ENCODE measurements around the gene TENM4.

Gene TENM4

DNA sequence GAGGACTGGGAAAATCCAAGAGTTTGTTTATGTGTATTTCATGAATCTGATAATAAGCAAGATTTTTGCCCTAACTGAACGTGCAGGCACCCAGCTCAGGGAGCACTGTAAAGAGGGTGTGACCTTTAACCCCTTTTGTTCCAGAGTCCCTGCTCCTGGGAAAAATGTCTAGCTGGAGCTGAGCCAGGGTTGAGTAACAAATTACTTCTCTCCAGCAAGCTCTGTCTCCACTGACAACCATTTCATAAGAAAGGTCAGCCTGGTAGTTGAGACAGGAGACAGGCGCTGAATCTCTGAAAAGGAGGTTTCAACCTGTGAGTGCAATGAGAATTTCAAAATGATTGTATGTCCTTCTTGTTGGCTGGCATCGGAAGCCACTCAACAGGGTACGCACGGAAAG lies 709.8 kb downstream of the TENM4 start:
- TF ChIP-seq POLR2AphosphoS5 (IDR thresholded peaks at IDR 0.05; ENCODE audit: low read depth, low read length) (no peak), FOXP2 (optimal IDR thresholded peaks at IDR 0.05; ENCODE audit: borderline replicate concordance, extremely low read depth, extremely low read length, insufficient read depth) (no peak), SIN3A (IDR thresholded peaks at IDR 0.05; ENCODE audit: borderline replicate concordance, insufficient read depth, low read length) (no peak), TAF1 (IDR thresholded peaks at IDR 0.05; ENCODE audit: borderline replicate concordance, insufficient read depth, low read length) (no peak)
- TF ChIP-seq, protein P1, sequence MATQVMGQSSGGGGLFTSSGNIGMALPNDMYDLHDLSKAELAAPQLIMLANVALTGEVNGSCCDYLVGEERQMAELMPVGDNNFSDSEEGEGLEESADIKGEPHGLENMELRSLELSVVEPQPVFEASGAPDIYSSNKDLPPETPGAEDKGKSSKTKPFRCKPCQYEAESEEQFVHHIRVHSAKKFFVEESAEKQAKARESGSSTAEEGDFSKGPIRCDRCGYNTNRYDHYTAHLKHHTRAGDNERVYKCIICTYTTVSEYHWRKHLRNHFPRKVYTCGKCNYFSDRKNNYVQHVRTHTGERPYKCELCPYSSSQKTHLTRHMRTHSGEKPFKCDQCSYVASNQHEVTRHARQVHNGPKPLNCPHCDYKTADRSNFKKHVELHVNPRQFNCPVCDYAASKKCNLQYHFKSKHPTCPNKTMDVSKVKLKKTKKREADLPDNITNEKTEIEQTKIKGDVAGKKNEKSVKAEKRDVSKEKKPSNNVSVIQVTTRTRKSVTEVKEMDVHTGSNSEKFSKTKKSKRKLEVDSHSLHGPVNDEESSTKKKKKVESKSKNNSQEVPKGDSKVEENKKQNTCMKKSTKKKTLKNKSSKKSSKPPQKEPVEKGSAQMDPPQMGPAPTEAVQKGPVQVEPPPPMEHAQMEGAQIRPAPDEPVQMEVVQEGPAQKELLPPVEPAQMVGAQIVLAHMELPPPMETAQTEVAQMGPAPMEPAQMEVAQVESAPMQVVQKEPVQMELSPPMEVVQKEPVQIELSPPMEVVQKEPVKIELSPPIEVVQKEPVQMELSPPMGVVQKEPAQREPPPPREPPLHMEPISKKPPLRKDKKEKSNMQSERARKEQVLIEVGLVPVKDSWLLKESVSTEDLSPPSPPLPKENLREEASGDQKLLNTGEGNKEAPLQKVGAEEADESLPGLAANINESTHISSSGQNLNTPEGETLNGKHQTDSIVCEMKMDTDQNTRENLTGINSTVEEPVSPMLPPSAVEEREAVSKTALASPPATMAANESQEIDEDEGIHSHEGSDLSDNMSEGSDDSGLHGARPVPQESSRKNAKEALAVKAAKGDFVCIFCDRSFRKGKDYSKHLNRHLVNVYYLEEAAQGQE (IDR thresholded peaks at IDR 0.05; ENCODE audit: insufficient read depth in 1 of 2, low read depth in 2 of 2, low read length in 2 of 2) = no peak

DNA sequence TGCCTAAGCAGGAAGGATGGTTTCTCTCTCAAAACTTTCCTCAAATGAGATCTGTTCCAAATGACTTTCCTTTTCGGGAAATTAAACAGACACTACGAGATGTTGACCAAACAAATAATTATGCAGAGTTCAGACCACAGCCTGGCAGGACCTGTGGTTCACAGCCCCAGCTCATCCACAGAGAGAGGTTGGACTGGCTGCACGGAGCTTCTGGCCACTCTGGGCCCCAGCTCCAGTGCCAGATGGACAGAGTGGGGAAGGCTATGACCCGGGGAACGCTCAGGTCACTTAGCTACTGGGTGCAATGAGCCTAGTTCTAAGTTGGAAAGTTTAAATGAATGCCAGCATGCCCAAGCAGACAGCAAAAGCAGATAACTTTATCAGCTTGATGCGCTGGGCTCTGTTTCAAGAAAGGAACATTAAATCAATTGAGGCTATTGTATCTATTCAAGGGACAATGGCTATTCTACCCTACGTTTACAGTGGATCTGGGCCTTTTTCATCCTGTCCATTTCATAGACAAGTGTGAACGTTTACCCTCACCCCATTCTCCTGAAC lies 710.5 kb downstream of the TENM4 start:
- TF ChIP-seq TAF1 (IDR thresholded peaks at IDR 0.05; ENCODE audit: borderline replicate concordance, insufficient read depth, low read length) (no peak), POLR2AphosphoS5 (IDR thresholded peaks at IDR 0.05; ENCODE audit: low read depth, low read length) (no peak), SIN3A (IDR thresholded peaks at IDR 0.05; ENCODE audit: borderline replicate concordance, insufficient read depth, low read length) (no peak), FOXP2 (optimal IDR thresholded peaks at IDR 0.05; ENCODE audit: borderline replicate concordance, extremely low read depth, extremely low read length, insufficient read depth) (no peak)
- TF ChIP-seq, protein P1 (IDR thresholded peaks at IDR 0.05; ENCODE audit: insufficient read depth in 1 of 2, low read depth in 2 of 2, low read length in 2 of 2) = no peak

DNA sequence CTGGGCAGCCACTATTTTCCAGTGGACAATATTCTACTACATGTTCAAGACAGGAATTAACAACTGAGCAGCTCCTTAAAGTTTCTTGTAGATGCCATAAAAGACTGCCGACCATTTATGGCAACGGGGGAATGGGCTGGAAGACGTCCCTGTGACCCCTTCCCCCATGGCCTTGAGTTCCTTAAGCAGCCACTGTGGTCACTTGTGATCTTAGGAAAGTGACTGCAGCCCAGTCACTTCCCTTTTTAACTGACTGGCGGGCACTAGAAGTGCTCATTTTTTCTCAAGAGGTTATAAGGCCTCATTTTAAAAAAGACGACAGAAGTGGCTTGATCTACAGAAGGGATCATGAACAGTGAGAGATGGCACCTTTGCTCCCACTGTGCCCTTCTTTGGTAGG lies 713.0 kb downstream of the TENM4 start:
- TF ChIP-seq TAF1 (IDR thresholded peaks at IDR 0.05; ENCODE audit: borderline replicate concordance, insufficient read depth, low read length) (no peak), SIN3A (IDR thresholded peaks at IDR 0.05; ENCODE audit: borderline replicate concordance, insufficient read depth, low read length) (no peak), POLR2AphosphoS5 (IDR thresholded peaks at IDR 0.05; ENCODE audit: low read depth, low read length) (no peak), FOXP2 (optimal IDR thresholded peaks at IDR 0.05; ENCODE audit: borderline replicate concordance, extremely low read depth, extremely low read length, insufficient read depth) (no peak)
- TF ChIP-seq, protein P1 (IDR thresholded peaks at IDR 0.05; ENCODE audit: insufficient read depth in 1 of 2, low read depth in 2 of 2, low read length in 2 of 2) = no peak

DNA sequence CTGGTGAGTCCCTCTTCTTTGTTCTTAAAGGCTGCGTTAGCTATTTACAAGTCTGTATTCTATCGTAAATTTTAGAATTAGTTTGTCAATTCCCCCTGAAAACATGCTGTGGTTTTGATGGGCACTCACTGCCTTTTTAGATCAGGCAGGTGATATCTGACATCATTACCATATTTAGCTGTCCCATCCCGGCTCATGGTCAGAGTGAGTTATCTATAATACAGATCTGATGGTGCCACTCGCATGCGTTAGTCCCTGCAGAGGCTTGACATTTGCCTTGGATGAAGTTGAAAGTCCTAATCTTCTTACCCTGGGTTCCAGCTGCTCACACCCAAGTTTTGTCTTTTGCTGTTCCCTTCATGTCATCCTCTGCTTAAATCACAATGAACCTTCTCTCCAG lies 715.6 kb downstream of the TENM4 start:
- TF ChIP-seq, protein P1 (IDR thresholded peaks at IDR 0.05; ENCODE audit: insufficient read depth in 1 of 2, low read depth in 2 of 2, low read length in 2 of 2) = no peak
- TF ChIP-seq TAF1 (IDR thresholded peaks at IDR 0.05; ENCODE audit: borderline replicate concordance, insufficient read depth, low read length) = no peak
- TF ChIP-seq POLR2AphosphoS5 (IDR thresholded peaks at IDR 0.05; ENCODE audit: low read depth, low read length) = no peak
- no peak for TF ChIP-seq FOXP2 (optimal IDR thresholded peaks at IDR 0.05; ENCODE audit: borderline replicate concordance, extremely low read depth, extremely low read length, insufficient read depth)
- no peak for TF ChIP-seq SIN3A (IDR thresholded peaks at IDR 0.05; ENCODE audit: borderline replicate concordance, insufficient read depth, low read length)
